Coronary artery (tissue), 2 donors: ENCODE results near the gene ZBTB4.
"Not testable (repeated sequence)": the region's sequence is repeated elsewhere in the genome, so short reads cannot be mapped to it uniquely, and the experiment has no call there.

Experiments used
- DNase-seq: peaks from one replicate; pipeline ENCODE4 v3.0.0-alpha.2; 2017; ENCODE audit warnings: low spot score
- H3K27ac ChIP-seq, 2 donors: fragments of 200-600 bp; sonication (generic); one replicate each; pipeline ENCODE4 v1.5.1; 2016 to 2019
- H3K4me3 ChIP-seq: fragments of 200-600 bp; sonication (generic); 2 replicates; pipeline ENCODE4 v1.5.1; 2016; ENCODE audit warnings: mild to moderate bottlenecking, moderate library complexity
- CTCF ChIP-seq: fragments of 200-600 bp; sonication (generic); IDR thresholded peaks from one replicate; pipeline ENCODE4 v1.5.1; 2019; ENCODE audit warnings: antibody characterized with exemption

Gene ZBTB4

GRCh38 chr17:7483255-7484066, 4.0 kb upstream of the ZBTB4 start:
- DNase-seq = peak; percentile 98
- TF ChIP-seq CTCF = no peak
- Histone ChIP-seq H3K4me3 (peak overlapping the region; percentile 73), H3K27ac (peak overlapping the region; percentile 93 to 98)

DNA sequence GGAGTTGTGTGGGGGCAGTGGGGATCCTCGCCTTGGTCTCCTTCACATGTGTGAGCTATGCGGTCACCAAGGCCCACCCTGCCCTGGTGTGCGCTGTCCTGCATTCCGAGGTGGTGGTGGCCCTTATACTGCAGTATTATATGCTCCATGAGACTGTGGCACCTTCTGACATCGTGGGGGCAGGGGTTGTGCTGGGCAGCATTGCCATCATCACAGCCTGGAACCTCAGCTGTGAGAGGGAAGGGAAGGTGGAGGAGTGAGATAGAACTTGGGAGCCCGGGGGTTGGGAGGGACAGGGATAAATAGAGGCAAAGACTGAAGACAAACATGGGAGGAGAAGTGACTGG, 3.3 kb upstream of the ZBTB4 start:
- DNase-seq = not testable (repeated sequence)
- Histone ChIP-seq H3K27ac (peak overlapping the region; percentile 93 to 98), H3K4me3 (peak overlapping the region; percentile 73)

DNA sequence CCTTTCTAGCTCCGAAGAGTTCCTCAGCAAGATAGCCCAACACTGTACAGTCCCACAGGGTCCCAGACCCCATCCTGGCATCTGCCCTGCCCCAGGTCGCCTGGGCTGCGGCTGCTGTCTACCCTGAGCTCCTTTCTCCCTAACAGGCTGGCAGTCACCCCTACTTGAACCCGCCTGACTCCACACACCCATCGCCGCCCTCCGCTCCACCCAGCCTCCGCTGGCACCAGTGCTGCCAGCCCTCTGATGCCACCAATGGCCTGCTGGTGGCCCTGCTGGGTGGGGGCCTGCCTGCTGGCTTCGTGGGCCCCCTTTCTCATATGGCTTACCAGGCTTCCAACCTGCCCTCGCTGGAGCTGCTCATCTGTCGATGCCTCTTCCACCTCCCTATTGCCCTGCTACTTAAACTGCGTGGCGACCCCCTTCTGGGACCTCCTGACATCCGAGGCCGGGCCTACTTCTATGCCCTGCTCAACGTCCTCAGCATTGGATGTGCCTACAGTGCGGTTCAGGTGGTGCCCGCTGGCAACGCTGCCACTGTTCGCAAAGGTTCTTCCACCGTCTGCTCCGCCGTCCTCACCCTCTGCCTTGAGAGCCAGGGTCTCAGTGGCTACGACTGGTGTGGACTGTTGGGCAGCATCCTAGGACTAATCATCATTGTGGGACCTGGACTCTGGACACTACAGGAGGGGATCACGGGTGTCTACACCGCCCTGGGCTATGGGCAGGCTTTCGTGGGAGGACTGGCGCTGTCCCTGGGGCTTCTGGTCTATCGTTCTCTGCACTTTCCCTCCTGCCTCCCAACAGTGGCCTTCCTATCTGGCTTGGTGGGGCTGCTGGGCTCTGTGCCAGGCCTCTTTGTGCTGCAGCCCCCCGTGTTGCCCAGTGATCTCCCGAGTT, 2.7 kb upstream of the ZBTB4 start:
- not testable (repeated sequence) for DNase-seq, H3K4me3 ChIP-seq
- H3K27ac ChIP-seq = peak overlapping the region; percentile 93 to 98

- DNase-seq = not testable (repeated sequence)
- Histone ChIP-seq H3K27ac (peak within 1 kb of the TSS; percentile 99 to 100), H3K4me3 (peak within 1 kb of the TSS; percentile 96)
These were observed 1.8 kb upstream of the ZBTB4 start, which contains the start of gene SLC35G6 for GRCh38 chr17:7481275-7481674. SLC35G6 (plus strand) TSS chr17:7481446; CDS start chr17:7481517, 71 bp downstream.

GRCh38 chr17:7480089-7480384, 606 bp upstream of the ZBTB4 start:
- no peak for DNase-seq
- H3K27ac ChIP-seq = peak overlapping the region; percentile 99 to 100
- no peak for TF ChIP-seq CTCF
- H3K4me3 ChIP-seq = peak overlapping the region; percentile 96

DNA sequence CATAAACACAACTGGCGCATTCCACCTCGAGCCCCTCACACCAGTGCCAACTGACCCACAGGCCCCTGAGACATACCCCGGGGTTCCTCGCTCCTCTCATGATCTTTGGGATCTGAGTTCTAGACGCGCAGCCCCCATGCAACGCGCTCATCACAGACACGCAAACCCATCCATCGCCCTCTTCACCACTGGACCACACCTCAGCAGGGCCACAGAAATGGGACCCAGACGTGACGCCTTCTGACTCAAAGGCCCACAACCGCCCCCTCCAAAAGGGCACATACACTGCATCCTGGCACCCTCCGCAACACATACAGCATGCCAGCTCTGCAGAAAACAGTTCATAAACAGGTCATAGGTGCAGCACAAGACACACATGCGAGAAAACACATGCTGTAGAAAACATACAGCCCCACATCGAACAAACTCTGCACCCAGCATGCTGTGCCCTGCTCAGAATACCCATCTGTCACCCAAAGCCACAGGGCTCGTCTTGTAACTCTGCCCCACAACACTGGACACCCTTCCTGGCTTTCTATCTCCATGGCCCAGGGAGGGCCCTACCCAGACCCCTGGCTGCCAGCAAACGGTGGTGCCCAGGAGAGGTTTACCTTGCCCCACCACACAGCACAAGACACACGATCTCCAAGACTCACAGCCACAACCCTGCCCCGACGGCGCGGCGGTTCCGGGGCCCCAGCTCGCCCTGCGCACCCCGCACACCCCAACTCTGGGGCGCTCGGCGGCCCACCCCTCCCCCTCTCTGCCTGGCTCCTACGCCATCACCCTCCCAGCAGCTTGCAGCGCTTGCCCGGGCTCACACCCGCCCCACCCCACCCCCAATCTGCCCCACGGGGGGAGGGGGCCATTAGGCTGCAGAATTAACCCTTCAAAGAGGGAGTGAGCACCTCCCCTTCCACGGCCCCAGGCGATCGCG, 887 bp downstream of the ZBTB4 start:
- Histone ChIP-seq H3K27ac (peak overlapping the region; percentile 99 to 100), H3K4me3 (peak overlapping the region; percentile 96)
- TF ChIP-seq CTCF = no peak
- no peak for DNase-seq

DNA sequence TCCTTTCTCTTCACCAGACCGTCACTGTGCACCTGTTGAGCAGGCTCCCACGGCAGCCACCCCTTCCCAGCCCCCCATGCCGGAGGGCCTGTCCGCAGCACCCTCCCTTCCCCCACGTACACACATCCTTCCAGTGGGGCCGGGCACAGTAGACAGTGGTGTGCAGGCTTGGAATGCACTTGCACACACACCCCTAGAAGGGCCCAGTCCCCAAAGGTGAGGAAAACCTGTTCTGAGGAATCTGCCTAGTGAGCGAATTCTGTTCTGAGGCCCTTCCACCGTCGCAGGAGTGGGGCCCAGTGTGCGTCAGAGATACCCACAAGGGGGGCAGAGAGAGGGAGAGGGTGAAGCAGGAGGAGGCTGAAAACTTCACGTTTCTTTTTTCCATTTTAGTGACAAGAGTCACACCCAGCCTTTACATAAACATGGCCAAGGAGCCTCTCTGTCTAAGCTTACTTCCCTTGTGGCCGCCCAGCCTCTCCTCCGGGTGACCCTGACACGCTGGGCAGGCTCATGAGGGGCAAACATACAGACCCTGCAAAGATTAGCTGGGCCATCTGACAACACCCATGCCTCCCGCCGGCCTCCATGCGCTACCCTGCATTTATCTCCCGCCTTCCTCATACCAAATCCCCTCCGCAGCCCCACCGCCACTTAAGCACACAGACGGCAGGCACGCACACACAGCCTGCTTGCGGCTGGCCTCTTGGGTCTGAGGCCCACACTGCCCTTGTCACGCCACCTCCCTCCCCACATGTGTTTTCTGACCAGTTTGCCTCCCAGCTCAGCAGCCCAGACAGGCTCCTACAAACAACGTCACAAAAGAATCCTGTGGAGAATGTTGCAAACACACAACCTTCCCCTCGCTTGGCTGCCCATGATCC, 1.8 kb downstream of the ZBTB4 start:
- Histone ChIP-seq H3K27ac (peak overlapping the region; percentile 99 to 100), H3K4me3 (peak overlapping the region; percentile 96)
- no peak for DNase-seq
- TF ChIP-seq CTCF = no peak
